ENCODE results near the gene STAB1.

The STAB1 gene

GRCh38 chr3:52513281-52513680 lies 18.1 kb downstream of the STAB1 start:
- no peak for DNase-seq (ENCODE audit: low spot score)
- TF ChIP-seq CTCF (IDR thresholded peaks at IDR 0.05): no peak
- Histone ChIP-seq H3K27ac (no peak overlapping the region), H3K4me3 (no peak overlapping the region)

- Histone ChIP-seq H3K4me3 (no peak overlapping the region), H3K27ac (no peak overlapping the region)
- no peak for TF ChIP-seq CTCF (IDR thresholded peaks at IDR 0.05)
- DNase-seq (ENCODE audit: low spot score): no peak
These were observed 19.4 kb downstream of the STAB1 start for GRCh38 chr3:52514576-52514975.

DNA sequence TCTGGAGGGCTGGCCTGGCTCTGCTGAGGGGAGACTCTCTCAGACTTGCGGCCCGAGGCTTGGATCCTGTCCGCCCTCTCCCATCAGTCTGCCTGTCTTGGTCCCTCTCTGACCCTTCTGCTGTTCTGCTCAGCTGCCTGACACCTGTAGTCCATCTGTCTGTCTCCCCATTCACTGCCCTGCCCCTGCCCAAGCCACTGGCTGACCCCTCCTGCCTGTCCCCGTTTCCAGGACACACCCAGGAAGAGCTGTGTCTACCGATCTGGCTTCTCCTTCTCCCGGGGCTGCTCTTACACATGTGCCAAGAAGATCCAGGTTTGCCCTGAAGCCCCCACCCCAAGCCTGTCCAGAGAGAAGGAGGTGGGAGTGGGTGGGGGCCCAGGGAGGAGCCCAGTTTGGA lies 20.1 kb downstream of the STAB1 start:
- DNase-seq (ENCODE audit: low spot score): no peak
- no peak for TF ChIP-seq CTCF (IDR thresholded peaks at IDR 0.05)
- Histone ChIP-seq H3K27ac (no peak overlapping the region), H3K4me3 (no peak overlapping the region)

GRCh38 chr3:52516509-52517195 lies 21.5 kb downstream of the STAB1 start:
- H3K27ac ChIP-seq: no peak overlapping the region
- TF ChIP-seq CTCF (IDR thresholded peaks at IDR 0.05): no peak
- H3K4me3 ChIP-seq: no peak overlapping the region
- no peak for DNase-seq (ENCODE audit: low spot score)

DNA sequence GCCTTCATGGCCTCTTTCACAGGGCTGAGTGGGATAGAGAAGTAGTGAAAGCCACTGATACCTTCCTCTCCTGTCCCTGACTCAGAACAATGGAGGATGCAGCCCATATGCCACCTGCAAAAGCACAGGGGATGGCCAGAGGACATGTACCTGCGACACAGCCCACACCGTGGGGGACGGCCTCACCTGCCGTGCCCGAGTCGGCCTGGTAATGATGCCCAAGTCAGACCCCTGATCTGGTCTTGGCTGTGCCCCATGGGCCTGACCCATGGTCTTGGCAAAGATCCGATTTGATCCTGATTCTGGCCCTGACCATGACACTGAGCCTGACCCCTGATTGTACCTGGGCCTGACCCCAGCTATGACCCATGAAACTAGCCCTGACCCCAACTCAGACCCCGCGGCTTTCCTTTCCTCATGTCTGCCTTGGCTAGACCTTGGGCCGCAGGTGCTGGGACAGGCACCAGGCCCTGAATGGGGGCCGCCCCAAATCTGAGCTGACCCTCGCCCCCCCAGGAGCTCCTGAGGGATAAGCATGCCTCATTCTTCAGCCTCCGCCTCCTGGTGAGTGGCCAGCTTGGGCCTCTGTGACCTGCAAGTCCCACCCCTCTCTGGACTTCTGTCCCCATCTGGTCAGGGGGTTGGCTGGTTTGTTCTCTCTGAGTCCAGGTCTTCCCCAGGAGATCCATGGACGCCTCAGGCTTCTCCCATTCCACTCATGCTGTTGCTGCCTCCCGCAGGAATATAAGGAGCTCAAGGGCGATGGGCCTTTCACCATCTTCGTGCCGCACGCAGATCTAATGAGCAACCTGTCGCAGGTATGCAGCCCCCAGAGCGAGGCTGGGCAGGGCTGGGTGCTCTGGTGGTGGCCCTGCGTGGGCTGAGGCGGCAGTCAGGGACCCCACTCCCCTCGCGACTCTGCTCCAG lies 22.9 kb downstream of the STAB1 start:
- no peak overlapping the region for H3K27ac ChIP-seq
- H3K4me3 ChIP-seq: peak overlapping the region; percentile 65
- no peak for DNase-seq (ENCODE audit: low spot score)
- no peak for TF ChIP-seq CTCF (IDR thresholded peaks at IDR 0.05)

- DNase-seq (ENCODE audit: low spot score): no peak
- H3K4me3 ChIP-seq: peak overlapping the region; percentile 65
- no peak for TF ChIP-seq CTCF (IDR thresholded peaks at IDR 0.05)
- H3K27ac ChIP-seq: no peak overlapping the region
These were observed 23.7 kb downstream of the STAB1 start for GRCh38 chr3:52518723-52519444.

Data from coronary artery (tissue), 2 donors.